GM12878 (cell line): ENCODE results near the gene SCNN1G. TPM values are rescaled to one million over a fixed set of nuclear protein-coding genes. Genes with fewer than 3 reads are reported as not detected.

Experiments
- ATAC-seq: fragments of 200-7000 bp; cut with Tn5 transposase; 3 replicates; pipeline ENCODE4 v1.9.1; 2020; ENCODE audit warnings: mild to moderate bottlenecking, moderate library complexity
- BruUV-seq: library from RNA; stranded (reverse); fragments of 400-500 nt; replicated peaks from 2 replicates; lab custom pipeline; 2021; lab: Mats Ljungman, UMichigan
- CTCF ChIA-PET: fragments of 300-600 bp; sonication (Branson Sonifier 250); formaldehyde crosslinking; extraction: SDS; loops from one replicate; lab custom pipeline; 2021; ENCODE audit warnings: inconsistent platforms; lab: Yijun Ruan, JAX
- POLR2A ChIA-PET: fragments of 350-600 bp; formaldehyde crosslinking; extraction: SDS; loops from one replicate; lab custom pipeline; 2021; ENCODE audit warnings: inconsistent platforms; lab: Charles Lee
- RAD21 ChIA-PET: fragments of 300-600 bp; sonication (Branson Sonifier 250); formaldehyde crosslinking; loops from one replicate; lab custom pipeline; 2023; ENCODE audit warnings: antibody characterized with exemption; ENCODE audit not compliant: unreplicated experiment; lab: Charles Lee
- SMC1A ChIA-PET: fragments of 300-600 bp; sonication (Branson Sonifier 250); formaldehyde crosslinking; loops from one replicate; lab custom pipeline; 2023; ENCODE audit not compliant: unreplicated experiment, uncharacterized antibody; lab: Charles Lee
- DNase-seq: peaks from one replicate; pipeline ENCODE4 v3.0.0-alpha.2; 2011; ENCODE audit warnings: low read depth, low spot score
- FAIRE-seq: peaks from 3 replicates; lab custom pipeline; 2011; peaks lifted over from hg19 to GRCh38; lab: Jason Lieb, UNC
- H2AFZ ChIP-seq: 2 replicates; pipeline ENCODE4 v1.6.0; 2011; ENCODE audit warnings: low read depth, low read length, control low read depth; ENCODE audit not compliant: control insufficient read depth
- H3K27ac ChIP-seq: 2 replicates; pipeline ENCODE4 v1.5.1; 2011; ENCODE audit warnings: control low read depth; ENCODE audit not compliant: control insufficient read depth, insufficient read depth
- H3K27me3 ChIP-seq, 2 experiments: replicated peaks in 1 of 2; 2 replicates each; pipeline versions ENCODE4 v1.6.0 to v1.6.1; 2011; ENCODE audit warnings: low read length in 1 of 2; ENCODE audit not compliant: control insufficient read depth in 2 of 2, insufficient read depth in 2 of 2
- H3K36me3 ChIP-seq, 2 experiments: 2 replicates each; pipeline ENCODE4 v1.5.1; 2011; ENCODE audit warnings: low read length in 1 of 2; ENCODE audit not compliant: control insufficient read depth in 2 of 2, insufficient read depth in 2 of 2
- H3K4me1 ChIP-seq: 2 replicates; pipeline ENCODE4 v1.6.1; 2011; ENCODE audit warnings: mild to moderate bottlenecking, low read length, moderate library complexity, mixed read lengths; ENCODE audit not compliant: control insufficient read depth, insufficient read depth
- H3K4me2 ChIP-seq: 2 replicates; pipeline ENCODE4 v1.6.0; 2011; ENCODE audit warnings: control low read depth; ENCODE audit not compliant: control insufficient read depth, insufficient read depth
- H3K4me3 ChIP-seq: fragments of 200-600 bp; sonication (generic); 2 replicates; pipeline ENCODE4 v1.5.1; 2016
- H3K79me2 ChIP-seq: 2 replicates; pipeline ENCODE4 v1.6.0; 2011; ENCODE audit warnings: low read length; ENCODE audit not compliant: control insufficient read depth, insufficient read depth
- H3K9ac ChIP-seq: 2 replicates; pipeline ENCODE4 v1.8.0; 2011; ENCODE audit warnings: low read length, control low read depth, mixed read lengths; ENCODE audit not compliant: control insufficient read depth, insufficient read depth
- H3K9me3 ChIP-seq: replicated peaks from 3 replicates; pipeline ENCODE4 v1.5.1; 2011; ENCODE audit warnings: mild to moderate bottlenecking, low read length; ENCODE audit not compliant: control insufficient read depth, insufficient read depth
- H4K20me1 ChIP-seq: 2 replicates; pipeline ENCODE4 v1.6.0; 2011; ENCODE audit not compliant: control insufficient read depth, insufficient read depth
- ATF7 ChIP-seq: fragments of 450-650 bp; IDR thresholded peaks from 2 replicates; pipeline ENCODE4 v1.6.1; 2016; ENCODE audit warnings: low read depth, mild to moderate bottlenecking
- BHLHE40 ChIP-seq, 2 experiments: fragments of 450-650 bp in 1 of 2; IDR thresholded peaks; 2 replicates each; pipeline ENCODE4 v1.6.1; 2011 to 2017; ENCODE audit warnings: low read depth in 2 of 2, borderline replicate concordance in 1 of 2, improper control_type of control experiment in 1 of 2, low read length in 1 of 2, mild to moderate bottlenecking in 1 of 2
- BRCA1 ChIP-seq: IDR thresholded peaks from 2 replicates; pipeline ENCODE4 v1.6.1; 2011; ENCODE audit warnings: low read depth, low read length, improper control_type of control experiment
- CTCF ChIP-seq, 3 experiments: IDR thresholded peaks in 2 of 3; conservative IDR thresholded peaks in 1 of 3; 2 replicates each; pipeline ENCODE4 v1.5.1; 2011; ENCODE audit warnings: low read depth in 3 of 3, low read length in 3 of 3, mild to moderate bottlenecking in 3 of 3, control low read depth in 2 of 3, moderate library complexity in 2 of 3, inconsistent platforms in 1 of 3, mixed read lengths in 1 of 3; ENCODE audit not compliant: control insufficient read depth in 2 of 3, insufficient read depth in 1 of 3; ENCODE audit errors: extremely low read depth in 1 of 3
- DPF2 ChIP-seq: fragments of 450-650 bp; IDR thresholded peaks from 2 replicates; pipeline ENCODE4 v1.6.1; 2017; ENCODE audit warnings: mild to moderate bottlenecking
- EED ChIP-seq: sonication (generic); IDR thresholded peaks from 2 replicates; pipeline ENCODE4 v1.6.1; 2016; ENCODE audit warnings: antibody characterized with exemption, low read depth
- GABPA ChIP-seq: IDR thresholded peaks from 2 replicates; pipeline ENCODE4 v1.6.1; 2014; ENCODE audit warnings: antibody characterized with exemption, low read depth, mild to moderate bottlenecking, inconsistent platforms
- JUND ChIP-seq: IDR thresholded peaks from 2 replicates; pipeline ENCODE4 v1.6.1; 2012; ENCODE audit warnings: low read depth, mild to moderate bottlenecking, low read length, improper control_type of control experiment, moderate library complexity
- MAX ChIP-seq: IDR thresholded peaks from 2 replicates; pipeline ENCODE4 v1.6.1; 2012; ENCODE audit warnings: low read depth, low read length, improper control_type of control experiment
- RAD21 ChIP-seq: IDR thresholded peaks from 2 replicates; pipeline ENCODE4 v1.6.1; 2011; ENCODE audit warnings: mild to moderate bottlenecking, low read depth, low read length, moderate library complexity; ENCODE audit not compliant: insufficient read depth
- RB1 ChIP-seq: fragments of 450-650 bp; formaldehyde crosslinking; IDR thresholded peaks from 2 replicates; pipeline ENCODE4 v1.6.1; 2017; ENCODE audit warnings: mild to moderate bottlenecking, borderline replicate concordance
- RELA ChIP-seq: fragments of 450-650 bp; IDR thresholded peaks from 2 replicates; pipeline ENCODE4 v1.8.0; 2014; ENCODE audit warnings: borderline replicate concordance; ENCODE audit not compliant: partially characterized antibody
- SKIL ChIP-seq: fragments of 450-650 bp; IDR thresholded peaks from 2 replicates; pipeline ENCODE4 v1.6.1; 2017; ENCODE audit warnings: mild to moderate bottlenecking, low read depth, inconsistent platforms; ENCODE audit not compliant: poor library complexity, severe bottlenecking
- SMC3 ChIP-seq: IDR thresholded peaks from 2 replicates; pipeline ENCODE4 v1.6.1; 2011; ENCODE audit warnings: low read length, improper control_type of control experiment, borderline replicate concordance
- TCF12 ChIP-seq: IDR thresholded peaks from 2 replicates; pipeline ENCODE4 v1.6.1; 2011; ENCODE audit warnings: low read depth, mild to moderate bottlenecking, low read length
- TCF3 ChIP-seq: IDR thresholded peaks from 2 replicates; pipeline ENCODE4 v1.6.1; 2012; ENCODE audit warnings: low read depth, mild to moderate bottlenecking, low read length, borderline replicate concordance; ENCODE audit not compliant: insufficient read depth
- YY1 ChIP-seq: IDR thresholded peaks from 2 replicates; pipeline ENCODE4 v1.6.1; 2011; ENCODE audit warnings: low read depth, mild to moderate bottlenecking, low read length
- ZNF24 ChIP-seq: fragments of 450-650 bp; IDR thresholded peaks from 2 replicates; pipeline ENCODE4 v1.6.1; 2017; ENCODE audit warnings: antibody characterized with exemption, mild to moderate bottlenecking
- ZSCAN29 ChIP-seq: fragments of 450-650 bp; IDR thresholded peaks from 2 replicates; pipeline ENCODE4 v1.6.1; 2017; ENCODE audit warnings: mild to moderate bottlenecking, moderate library complexity
- ZZZ3 ChIP-seq: IDR thresholded peaks from 2 replicates; pipeline ENCODE4 v1.6.1; 2011; ENCODE audit warnings: low read depth; ENCODE audit not compliant: control insufficient read depth, insufficient read length
- WGBS: methylation state at CpG from one replicate; pipeline ENCODE4 v1.1.6; 2016; ENCODE audit warnings: low lambda C conversion rate; ENCODE audit not compliant: insufficient replicate concordance, insufficient coverage; ENCODE audit errors: missing lambda C conversion rate; 5-methylcytosine and 5-hydroxymethylcytosine counted together
- in situ Hi-C: fragments of 300-500 bp; cut with MboI; formaldehyde crosslinking; loops from 9 replicates; pipeline ENCODE4 v1.14.3; 2018; ENCODE audit warnings: mixed read lengths
- intact Hi-C: fragments of 100-400 bp; cut with micrococcal nuclease; formaldehyde crosslinking; loops from one replicate; pipeline ENCODE4 v1.14.2; 2022; ENCODE audit not compliant: unreplicated experiment
- polyA plus RNA-seq, 11 experiments: library from polyadenylated mRNA; depleted of rRNA in 4 of 11; unstranded in 6 of 11; stranded (reverse) in 5 of 11; fragments of >200 nt; fragmentation: Nextera tagmentation in 4 of 11; fragmentation: Illumina TruSeq in 1 of 11; extraction: Ambion mirVana in 4 of 11; extraction: Trizol in 1 of 11; gene quantifications; 1 replicate in 1 of 11; 2 replicates in 10 of 11; pipeline versions ENCODE4 v1.2.1 to v1.2.3, GENCODE V29; 2011 to 2016; ENCODE audit warnings: inconsistent platforms in 2 of 11, missing spikeins in 2 of 11, low read depth in 1 of 11
- total RNA-seq, 4 experiments: library from RNA; depleted of rRNA in 3 of 4; stranded (reverse); fragments of >200 nt in 3 of 4; fragmentation: Illumina TruSeq in 1 of 4; extraction: Trizol in 1 of 4; gene quantifications; 2 replicates each; pipeline versions ENCODE4 v1.2.1 to v1.2.3, GENCODE V29; 2013 to 2021

SCNN1G gene
- total and polyA plus RNA-seq, 10 of the 15 experiments (the other 5 are each of a cell fraction or from before 2014, with no cell fraction given): 0.04 to 0.86 (median 0.08) TPM; not detected in 5

- 11% methylated on average over 17 of the region's 33 CpGs for WGBS
- ChIA-PET POLR2A (no interaction called here), SMC1A (interaction anchor here (0.8 to 9.7 kb wide), 3 partner anchors 18 to 252 kb away, joined by 3 to 189 read pairs (median 3); no protein-coding TSS in a partner anchor), CTCF (interaction anchor here (0.7 to 13.5 kb wide), 10 partner anchors 10 to 387 kb away, joined by 3 to 470 read pairs (median 6); partner anchors contain the start of gene SCNN1B), RAD21 (interaction anchor here (8.9 kb wide), 1 partner anchor 253 kb away, joined by 159 read pairs; no protein-coding TSS in a partner anchor)
- in situ Hi-C loops: no loop called here
- no peaks in the 10 kb centered on the region for H3K9me3 ChIP-seq
- H3K36me3 ChIP-seq: no peaks in the 10 kb centered on the region
- peak overlapping the region; percentile 84 for H3K4me2 ChIP-seq
- BruUV-seq: no TSS peak
- peaks cover 7% of the 10 kb centered on the region for H3K4me1 ChIP-seq
- ATAC-seq (peak; percentile 98), FAIRE-seq (no peak), DNase-seq (peak; percentile 23)
- H2AFZ ChIP-seq: peak overlapping the region; percentile 47; the same call in 1 of the 2 replicates
- H3K9ac ChIP-seq: no peak overlapping the region
- no peak overlapping the region for H3K4me3 ChIP-seq
- peaks cover 3 to 7% of the 10 kb centered on the region in 2 experiments; a peak in 3 of 4 replicates for H3K27me3 ChIP-seq
- intact Hi-C loops: loop anchor here (1.0 to 5.0 kb wide), 3 partner anchors 110 to 252 kb away; no protein-coding TSS in a partner anchor
- H3K27ac ChIP-seq: no peak overlapping the region
- H4K20me1 ChIP-seq: no peaks in the 10 kb centered on the region
- H3K79me2 ChIP-seq: no peaks in the 10 kb centered on the region
- TF ChIP-seq RB1 (peak; percentile 57; the same call in 1 of the 2 replicates), RAD21 (peak; percentile 95), ZSCAN29 (0 out of 2 replicates have a peak, but pooled peaks have one; percentile 20), RELA (peak; percentile 67), BHLHE40 (IDR thresholded peaks at IDR 0.05; ENCODE audit: borderline replicate concordance in 1 of 2, low read depth in 2 of 2, low read length in 1 of 2) (peak; percentile 41 to 76; a peak in 3 of 4 replicates), ATF7 (no peak), DPF2 (no peak), SMC3 (peak; percentile 93), TCF12 (0 out of 2 replicates have a peak, but pooled peaks have one; percentile 48), YY1 (peak; percentile 81), MAX (peak; percentile 21; the same call in 1 of the 2 replicates), ZNF24 (no peak), ZZZ3 (no peak), JUND (0 out of 2 replicates have a peak, but pooled peaks have one; percentile 23), SKIL (no peak), EED (no peak), TCF3 (0 out of 2 replicates have a peak, but pooled peaks have one; percentile 55), CTCF (IDR thresholded peaks at IDR 0.05 in 2 of 3, conservative IDR thresholded peaks at IDR 0.05 in 1 of 3; ENCODE audit: control insufficient read depth in 2 of 3, extremely low read depth in 1 of 3, insufficient read depth in 1 of 3, low read depth in 3 of 3, low read length in 3 of 3) (peak; percentile 95 to 98 (median 96); a peak in 5 of 6 replicates), GABPA (no peak), BRCA1 (no peak)
Observed at GRCh38 chr16:23182206-23182678, 303 bp upstream of the SCNN1G start.
